DOHH2 (cell line): ENCODE results near the gene EPC1.

Experiments used
- EZH2phosphoT487 ChIP-seq: fragments of 200-600 bp; sonication (generic); IDR thresholded peaks from 2 replicates; pipeline ENCODE4 v1.6.1; 2017; ENCODE audit warnings: borderline replicate concordance, mild to moderate bottlenecking, antibody characterized with exemption, low read length, moderate library complexity, mixed read lengths
- TF ChIP-seq, protein P1 (sequence below): fragments of 200-600 bp; sonication (generic); IDR thresholded peaks from one replicate; pipeline ENCODE4 v1.5.1; 2014; ENCODE audit warnings: antibody characterized with exemption, mild to moderate bottlenecking, low read depth, low read length; ENCODE audit not compliant: poor library complexity, severe bottlenecking

DNA sequence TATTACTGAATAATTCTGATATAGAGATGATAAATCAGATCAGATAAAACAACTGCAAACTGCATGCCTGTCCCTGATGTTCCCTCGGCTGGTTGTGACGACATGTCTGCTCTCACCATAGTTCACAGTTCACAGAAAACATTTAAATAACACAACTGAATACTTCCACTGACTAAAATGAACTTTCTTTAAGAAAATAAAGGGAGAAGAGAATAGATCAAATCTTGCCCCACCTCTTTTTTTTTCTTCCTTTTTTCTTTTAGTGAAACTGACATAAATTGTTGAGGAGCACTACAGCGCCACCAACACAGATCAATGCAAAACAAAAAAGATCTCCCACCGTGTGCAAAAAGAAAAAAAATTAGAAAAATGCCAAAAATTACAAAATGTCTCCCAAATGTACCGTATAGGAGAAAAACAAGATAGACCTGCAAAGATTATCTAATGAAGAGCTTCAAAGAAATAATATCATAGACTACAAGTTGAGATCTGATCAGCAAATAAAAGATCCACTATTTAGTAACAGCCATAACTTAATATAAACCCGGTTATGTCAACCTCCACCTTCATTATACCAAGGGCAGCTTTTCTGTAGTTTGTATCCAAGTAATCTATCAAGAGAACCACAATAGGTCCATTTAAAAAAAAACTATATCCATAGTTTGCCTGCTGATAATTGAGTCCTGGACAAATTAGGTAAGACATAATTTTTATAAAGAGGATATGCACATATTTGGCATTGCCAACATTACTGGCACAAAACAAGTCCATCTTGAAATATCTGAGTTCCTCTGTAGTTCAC lies 30.7 kb upstream of the EPC1 start:
- TF ChIP-seq, protein P1, sequence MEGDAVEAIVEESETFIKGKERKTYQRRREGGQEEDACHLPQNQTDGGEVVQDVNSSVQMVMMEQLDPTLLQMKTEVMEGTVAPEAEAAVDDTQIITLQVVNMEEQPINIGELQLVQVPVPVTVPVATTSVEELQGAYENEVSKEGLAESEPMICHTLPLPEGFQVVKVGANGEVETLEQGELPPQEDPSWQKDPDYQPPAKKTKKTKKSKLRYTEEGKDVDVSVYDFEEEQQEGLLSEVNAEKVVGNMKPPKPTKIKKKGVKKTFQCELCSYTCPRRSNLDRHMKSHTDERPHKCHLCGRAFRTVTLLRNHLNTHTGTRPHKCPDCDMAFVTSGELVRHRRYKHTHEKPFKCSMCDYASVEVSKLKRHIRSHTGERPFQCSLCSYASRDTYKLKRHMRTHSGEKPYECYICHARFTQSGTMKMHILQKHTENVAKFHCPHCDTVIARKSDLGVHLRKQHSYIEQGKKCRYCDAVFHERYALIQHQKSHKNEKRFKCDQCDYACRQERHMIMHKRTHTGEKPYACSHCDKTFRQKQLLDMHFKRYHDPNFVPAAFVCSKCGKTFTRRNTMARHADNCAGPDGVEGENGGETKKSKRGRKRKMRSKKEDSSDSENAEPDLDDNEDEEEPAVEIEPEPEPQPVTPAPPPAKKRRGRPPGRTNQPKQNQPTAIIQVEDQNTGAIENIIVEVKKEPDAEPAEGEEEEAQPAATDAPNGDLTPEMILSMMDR, result peak; percentile 81
- TF ChIP-seq EZH2phosphoT487, result no peak
